Measurements from ENCODE around the gene EPX. TPM values are rescaled to one million over a fixed set of nuclear protein-coding genes. Genes with fewer than 3 reads are reported as not detected.

Gene EPX
- total RNA-seq, 1 experiment from 2014 or later, result not detected

GRCh38 chr17:58204796-58205195, 12.3 kb downstream of the EPX start (continued):
- TF ChIP-seq YY1 (IDR thresholded peaks at IDR 0.05; ENCODE audit: extremely low read depth, insufficient replicate concordance, low read depth, low read length), result no peak

GRCh38 chr17:58205936-58206335, 13.4 kb downstream of the EPX start:
- Histone ChIP-seq H4K20me1 (ENCODE audit: insufficient read depth) (no peaks in the 10 kb centered on the region), H3K27ac (ENCODE audit: low read depth, low read length) (no peak overlapping the region), H2AFZ (ENCODE audit: low read depth, low read length, poor library complexity, severe bottlenecking) (no peak overlapping the region), H3K79me2 (ENCODE audit: insufficient read depth, low read length) (no peaks in the 10 kb centered on the region), H3K9me2 (ENCODE audit: insufficient read depth) (no peaks in the 10 kb centered on the region), H3K4me3 (replicated peaks in 1 of 2; ENCODE audit: low read depth in 1 of 2, low read length in 2 of 2) (no peak overlapping the region), H3K36me3 (ENCODE audit: control insufficient read depth in 1 of 2, insufficient read depth in 2 of 2, low read length in 2 of 2) (peaks cover 0 to 9% of the 10 kb centered on the region in 2 experiments; a peak in 2 of 4 replicates), H3K9me3 (ENCODE audit: control insufficient read depth in 1 of 2, insufficient read depth in 1 of 2, low read depth in 1 of 2, low read length in 2 of 2) (no peaks in the 10 kb centered on the region), H3K9ac (ENCODE audit: low read length) (no peak overlapping the region), H3K4me2 (ENCODE audit: low read length) (no peak overlapping the region), H3K4me1 (ENCODE audit: control insufficient read depth in 1 of 2, insufficient read depth in 2 of 2, low read length in 2 of 2) (no peaks in the 10 kb centered on the region), H3K27me3 (ENCODE audit: insufficient read depth, low read length) (no peaks in the 10 kb centered on the region)
- no peak for DNase-seq (ENCODE audit: low read depth, low spot score)
- POLR2A ChIA-PET, result no interaction called here
- intact Hi-C loops (cut with micrococcal nuclease), result no loop called here
- no peak for TF ChIP-seq JUND (IDR thresholded peaks at IDR 0.05)
- TF ChIP-seq POLR2AphosphoS5 (IDR thresholded peaks at IDR 0.05; ENCODE audit: low read depth, low read length), result no peak
- TF ChIP-seq SRF (IDR thresholded peaks at IDR 0.05; ENCODE audit: low read depth), result no peak
- TF ChIP-seq ATF3 (IDR thresholded peaks at IDR 0.05), result no peak
- TF ChIP-seq TCF7L2 (IDR thresholded peaks at IDR 0.05; ENCODE audit: borderline replicate concordance, extremely low read depth, insufficient read depth, insufficient read length), result no peak
- no peak for TF ChIP-seq SIN3A (IDR thresholded peaks at IDR 0.05; ENCODE audit: low read depth)
- no peak for TF ChIP-seq RAD21 (IDR thresholded peaks at IDR 0.05; ENCODE audit: low read depth)
- TF ChIP-seq ZFX (IDR thresholded peaks at IDR 0.05), result no peak
- no peak for TF ChIP-seq ZBTB33 (IDR thresholded peaks at IDR 0.05; ENCODE audit: extremely low read depth, insufficient replicate concordance, low read length)
- no peak for TF ChIP-seq ELF1 (IDR thresholded peaks at IDR 0.05; ENCODE audit: borderline replicate concordance, low read depth)
- TF ChIP-seq YY1 (IDR thresholded peaks at IDR 0.05; ENCODE audit: extremely low read depth, insufficient replicate concordance, low read depth, low read length), result no peak
- TF ChIP-seq MAX (IDR thresholded peaks at IDR 0.05), result no peak
- no peak for TF ChIP-seq CBX3 (IDR thresholded peaks at IDR 0.05; ENCODE audit: low read depth)
- TF ChIP-seq EZH2phosphoT487 (IDR thresholded peaks at IDR 0.05; ENCODE audit: borderline replicate concordance), result no peak
- ATAC-seq, result no peak
- RAD21 ChIA-PET (ENCODE audit: low non-redundant PET in 1 of 2, low total read pairs in 2 of 2, uncharacterized antibody in 2 of 2, unreplicated experiment in 2 of 2), result no interaction called here
- no TSS peak for BruUV-seq (replicated peaks)
- CTCF ChIA-PET, result no interaction called here
